DND-41 (cell line): ENCODE results near the gene TTC23.

Experiments used
- ATAC-seq: fragments of 200-7000 bp; cut with Tn5 transposase; 3 replicates; pipeline ENCODE4 v1.9.1; 2021; ENCODE audit warnings: low read depth; ENCODE audit not compliant: insufficient read depth
- DNase-seq: peaks from one replicate; pipeline ENCODE4 v3.0.0-alpha.2; 2020
- H2AFZ ChIP-seq: 2 replicates; pipeline ENCODE4 v1.6.0; 2012; ENCODE audit warnings: low read depth, low read length
- H3K27ac ChIP-seq: 2 replicates; pipeline ENCODE4 v1.5.1; 2012; ENCODE audit warnings: low read length, inconsistent platforms
- H3K27me3 ChIP-seq: fragments of 200-600 bp; sonication (generic); 2 replicates; pipeline ENCODE4 v1.6.0; 2012; ENCODE audit warnings: low read length, mild to moderate bottlenecking, inconsistent platforms; ENCODE audit not compliant: insufficient read depth, poor library complexity
- H3K36me3 ChIP-seq: 2 replicates; pipeline ENCODE4 v1.5.1; 2012; ENCODE audit warnings: low read length, inconsistent platforms; ENCODE audit not compliant: insufficient read depth
- H3K4me1 ChIP-seq: 2 replicates; pipeline ENCODE4 v1.5.1; 2012; ENCODE audit warnings: mild to moderate bottlenecking, low read length; ENCODE audit not compliant: insufficient read depth
- H3K4me2 ChIP-seq: 2 replicates; pipeline ENCODE4 v1.6.0; 2012; ENCODE audit warnings: mild to moderate bottlenecking, moderate library complexity, low read length, inconsistent platforms; ENCODE audit not compliant: insufficient read depth
- H3K4me3 ChIP-seq, 2 experiments: fragments of 200-600 bp in 1 of 2; shearing (Covaris generic) in 1 of 2; 2 replicates each; pipeline ENCODE4 v1.5.1; 2012 to 2016; ENCODE audit warnings: inconsistent platforms in 2 of 2, low read length in 2 of 2, mild to moderate bottlenecking in 2 of 2, low read depth in 1 of 2, moderate library complexity in 1 of 2
- H3K79me2 ChIP-seq: 2 replicates; pipeline ENCODE4 v1.6.0; 2012; ENCODE audit warnings: low read length, inconsistent platforms; ENCODE audit not compliant: insufficient read depth
- H3K9ac ChIP-seq: 2 replicates; pipeline ENCODE4 v1.6.0; 2012; ENCODE audit warnings: low read depth, mild to moderate bottlenecking, inconsistent platforms, low read length, moderate library complexity
- H3K9me3 ChIP-seq: 2 replicates; pipeline ENCODE4 v1.5.1; 2012; ENCODE audit warnings: low read length, moderate library complexity, mild to moderate bottlenecking, inconsistent platforms; ENCODE audit not compliant: insufficient read depth, severe bottlenecking
- H4K20me1 ChIP-seq: 2 replicates; pipeline ENCODE4 v1.6.0; 2012; ENCODE audit warnings: low read length; ENCODE audit not compliant: insufficient read depth
- CTCF ChIP-seq: IDR thresholded peaks from 2 replicates; pipeline ENCODE4 v1.5.1; 2012; ENCODE audit warnings: borderline replicate concordance, low read length, moderate library complexity, mild to moderate bottlenecking; ENCODE audit not compliant: poor library complexity, severe bottlenecking; ENCODE audit errors: extremely low read depth
- EZH2 ChIP-seq: IDR thresholded peaks from 3 replicates; pipeline ENCODE4 v1.6.1; 2012; ENCODE audit warnings: borderline replicate concordance, low read depth, mild to moderate bottlenecking, moderate library complexity, low read length, inconsistent platforms; ENCODE audit not compliant: severe bottlenecking

The TTC23 gene

DNA sequence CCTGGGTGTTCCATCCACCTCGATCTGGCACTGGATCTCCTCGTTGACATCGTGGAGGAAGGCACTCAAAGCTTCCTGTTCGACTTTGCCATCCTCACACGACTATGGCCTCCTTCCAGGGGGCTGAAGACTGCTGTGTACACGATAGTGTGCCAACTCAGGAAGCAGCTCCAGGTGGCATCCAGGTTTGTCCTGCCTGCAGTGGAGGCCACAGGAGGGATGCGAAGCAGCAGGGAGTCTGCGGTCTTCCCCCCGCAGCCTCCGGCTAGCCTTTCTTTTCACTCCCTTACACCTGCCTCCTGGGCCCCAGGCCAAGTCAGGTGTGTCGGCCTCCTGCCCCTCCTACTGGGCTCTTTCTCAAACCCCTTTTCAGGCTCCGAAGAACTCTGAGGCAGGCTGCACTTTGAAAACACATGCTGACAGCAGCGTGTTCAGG, 112.3 kb downstream of the TTC23 start:
- Histone ChIP-seq H3K27me3 (no peaks in the 10 kb centered on the region), H3K9me3 (no peaks in the 10 kb centered on the region), H3K4me2 (no peak overlapping the region), H4K20me1 (no peaks in the 10 kb centered on the region), H3K79me2 (no peaks in the 10 kb centered on the region), H3K4me3 (no peak overlapping the region), H3K9ac (no peak overlapping the region), H3K36me3 (peaks cover 20% of the 10 kb centered on the region), H2AFZ (no peak overlapping the region), H3K4me1 (no peaks in the 10 kb centered on the region), H3K27ac (no peak overlapping the region)
- ATAC-seq (no peak), DNase-seq (no peak)
- TF ChIP-seq EZH2, result no peak
- TF ChIP-seq CTCF, result no peak

- TF ChIP-seq EZH2 (no peak), CTCF (no peak)
- ATAC-seq, result no peak
- no peak overlapping the region for H3K27ac ChIP-seq
These were observed 114.2 kb downstream of the TTC23 start for GRCh38 chr15:99135194-99135593.

DNA sequence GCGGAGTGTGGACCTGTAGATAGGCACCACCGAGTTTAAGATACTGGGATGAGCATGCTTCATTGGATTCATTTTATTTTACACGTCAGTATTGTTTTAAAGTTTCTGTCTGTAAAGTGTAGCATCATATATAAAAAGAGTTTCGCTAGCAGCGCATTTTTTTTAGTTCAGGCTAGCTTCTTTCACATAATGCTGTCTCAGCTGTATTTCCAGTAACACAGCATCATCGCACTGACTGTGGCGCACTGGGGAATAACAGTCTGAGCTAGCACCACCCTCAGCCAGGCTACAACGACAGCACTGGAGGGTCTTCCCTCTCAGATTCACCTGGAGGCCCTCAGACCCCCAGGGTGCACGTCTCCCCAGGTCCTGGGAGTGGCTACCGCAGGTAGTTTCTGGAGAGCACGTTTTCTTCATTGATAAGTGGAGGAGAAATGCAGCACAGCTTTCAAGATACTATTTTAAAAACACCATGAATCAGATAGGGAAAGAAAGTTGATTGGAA, 115.0 kb downstream of the TTC23 start:
- Histone ChIP-seq H3K9ac (no peak overlapping the region), H3K4me3 (no peak overlapping the region), H3K4me1 (no peaks in the 10 kb centered on the region), H3K27ac (no peak overlapping the region), H2AFZ (no peak overlapping the region), H3K27me3 (no peaks in the 10 kb centered on the region), H3K9me3 (no peaks in the 10 kb centered on the region), H3K4me2 (no peak overlapping the region), H3K79me2 (no peaks in the 10 kb centered on the region), H4K20me1 (no peaks in the 10 kb centered on the region), H3K36me3 (peaks cover 20% of the 10 kb centered on the region)
- ATAC-seq (no peak), DNase-seq (no peak)
- TF ChIP-seq EZH2 (no peak), CTCF (no peak)

More at GRCh38 chr15:99135194-99135593, 114.2 kb downstream of the TTC23 start:
- H3K9ac ChIP-seq, result no peak overlapping the region
- H3K9me3 ChIP-seq, result no peaks in the 10 kb centered on the region
- no peaks in the 10 kb centered on the region for H3K4me1 ChIP-seq
- H4K20me1 ChIP-seq, result no peaks in the 10 kb centered on the region
- no peak for DNase-seq
- no peak overlapping the region for H3K4me3 ChIP-seq
- H3K4me2 ChIP-seq, result no peak overlapping the region
- no peak overlapping the region for H2AFZ ChIP-seq
- H3K79me2 ChIP-seq, result no peaks in the 10 kb centered on the region
- peaks cover 20% of the 10 kb centered on the region for H3K36me3 ChIP-seq
- H3K27me3 ChIP-seq, result no peaks in the 10 kb centered on the region
